SK-N-MC (cell line): ENCODE data around the gene FBLN1.
"Not testable (repeated sequence)": the region's sequence is repeated elsewhere in the genome, so short reads cannot be mapped to it uniquely, and the experiment has no call there.

Experiments used
- DNase-seq: peaks from one replicate; pipeline ENCODE4 v3.0.0-alpha.2; 2011; ENCODE audit warnings: low read depth, low spot score
- H3K27ac ChIP-seq: fragments of 200-600 bp; sonication (generic); 2 replicates; pipeline ENCODE4 v1.5.1; 2016; ENCODE audit warnings: mixed run types
- H3K36me3 ChIP-seq: fragments of 200-600 bp; sonication (generic); 2 replicates; pipeline ENCODE4 v1.6.1; 2017; ENCODE audit warnings: antibody characterized with exemption, low read length, mixed read lengths; ENCODE audit not compliant: insufficient read depth
- H3K4me3 ChIP-seq: fragments of 200-600 bp; sonication (generic); 2 replicates; pipeline ENCODE4 v1.5.1; 2016
- H3K9ac ChIP-seq: fragments of 200-600 bp; sonication (generic); 2 replicates; pipeline ENCODE4 v1.8.0; 2017; ENCODE audit warnings: mixed run types, mixed read lengths; ENCODE audit not compliant: insufficient read length
- H3K9me3 ChIP-seq: fragments of 200-600 bp; sonication (generic); 2 replicates; pipeline ENCODE4 v1.6.1; 2017; ENCODE audit warnings: low read depth, mild to moderate bottlenecking, antibody characterized with exemption, low read length, moderate library complexity, mixed read lengths
- EZH2 ChIP-seq: fragments of 200-600 bp; sonication (generic); IDR thresholded peaks from one replicate; pipeline ENCODE4 v1.6.1; 2017; ENCODE audit warnings: antibody characterized with exemption
- FOXP2 ChIP-seq: optimal IDR thresholded peaks from 2 replicates; pipeline ENCODE3; 2011; ENCODE audit warnings: mild to moderate bottlenecking, moderate library complexity; ENCODE audit not compliant: insufficient read depth; ENCODE audit errors: extremely low read length, control extremely low read depth
- POLR2AphosphoS5 ChIP-seq: IDR thresholded peaks from 2 replicates; pipeline ENCODE4 v1.6.1; 2012; ENCODE audit warnings: mild to moderate bottlenecking, low read depth, low read length, borderline replicate concordance

FBLN1 gene

GRCh38 chr22:45534339-45535192, 31.9 kb downstream of the FBLN1 start:
- H3K4me3 ChIP-seq, result no peak overlapping the region
- peak overlapping the region; percentile 39; the same call in 1 of the 2 replicates for H3K27ac ChIP-seq
- no peak overlapping the region for H3K9ac ChIP-seq
- no peak for DNase-seq
- no peak for TF ChIP-seq EZH2
- no peak for TF ChIP-seq FOXP2
- TF ChIP-seq POLR2AphosphoS5, result no peak
- no peaks in the 10 kb centered on the region for H3K9me3 ChIP-seq
- peaks cover 23% of the 10 kb centered on the region for H3K36me3 ChIP-seq

- no peak for DNase-seq
- Histone ChIP-seq H3K27ac (no peak overlapping the region), H3K36me3 (peaks cover 23% of the 10 kb centered on the region), H3K4me3 (no peak overlapping the region), H3K9me3 (no peaks in the 10 kb centered on the region), H3K9ac (no peak overlapping the region)
- TF ChIP-seq EZH2 (no peak), POLR2AphosphoS5 (no peak), FOXP2 (no peak)
These were observed 32.6 kb downstream of the FBLN1 start for GRCh38 chr22:45535290-45535689.

DNA sequence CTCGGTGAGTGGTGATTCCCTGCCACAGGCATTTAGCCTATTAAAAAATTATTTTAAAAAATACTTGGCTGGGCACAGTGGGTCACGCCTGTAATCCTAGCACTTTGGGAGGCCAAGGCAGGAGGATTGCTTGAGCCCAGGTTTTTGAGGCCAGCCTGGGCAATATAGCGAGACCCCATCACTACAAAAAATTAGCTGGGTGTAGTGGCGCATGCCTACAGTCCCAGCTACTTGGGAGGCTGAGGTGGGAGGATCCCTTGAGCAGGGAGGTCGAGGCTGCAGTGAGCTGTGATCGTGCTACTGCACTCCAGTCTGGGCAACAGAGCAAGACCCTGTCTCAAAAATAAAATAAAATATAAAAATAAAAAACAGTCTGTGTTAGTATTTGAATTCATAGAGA, 33.2 kb downstream of the FBLN1 start:
- not testable (repeated sequence) for DNase-seq, H3K27ac ChIP-seq, H3K9ac ChIP-seq, H3K9me3 ChIP-seq, H3K4me3 ChIP-seq
- H3K36me3 ChIP-seq, result peaks cover 23% of the 10 kb centered on the region

- no peaks in the 10 kb centered on the region for H3K9me3 ChIP-seq
- H3K4me3 ChIP-seq, result peak overlapping the region; percentile 8; the same call in 1 of the 2 replicates
- DNase-seq, result peak; percentile 26
- peaks cover 35% of the 10 kb centered on the region for H3K36me3 ChIP-seq
- H3K9ac ChIP-seq, result no peak overlapping the region
- peak overlapping the region; percentile 57; the same call in 1 of the 2 replicates for H3K27ac ChIP-seq
- TF ChIP-seq EZH2 (no peak), POLR2AphosphoS5 (no peak), FOXP2 (peak; percentile 93)
These were observed 35.1 kb downstream of the FBLN1 start for GRCh38 chr22:45537734-45538181.

DNA sequence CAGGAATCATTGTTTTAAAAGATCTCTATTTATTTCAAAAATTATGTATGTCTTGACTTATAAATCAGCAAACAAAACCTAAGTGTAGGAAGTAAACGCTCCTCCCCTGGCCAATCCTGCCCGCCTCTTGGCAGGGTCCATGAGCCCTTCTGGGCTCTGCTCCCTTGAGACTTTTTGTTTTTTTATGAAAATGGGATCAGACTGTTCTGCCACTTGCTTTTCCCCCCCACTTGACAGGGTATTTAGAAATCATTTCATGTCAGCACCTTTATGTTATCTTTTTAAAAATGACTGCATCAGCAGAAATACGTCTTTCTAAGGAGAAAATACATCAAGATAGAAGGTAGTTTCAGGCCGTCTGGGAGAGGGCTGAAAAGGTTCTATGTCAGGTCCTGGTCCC, 35.6 kb downstream of the FBLN1 start:
- Histone ChIP-seq H3K27ac (peak overlapping the region; percentile 57; the same call in 1 of the 2 replicates), H3K9ac (no peak overlapping the region), H3K4me3 (peak overlapping the region; percentile 8; the same call in 1 of the 2 replicates), H3K36me3 (peaks cover 30% of the 10 kb centered on the region), H3K9me3 (no peaks in the 10 kb centered on the region)
- no peak for DNase-seq
- TF ChIP-seq EZH2 (no peak), FOXP2 (no peak), POLR2AphosphoS5 (no peak)

- no peak overlapping the region for H3K4me3 ChIP-seq
- DNase-seq, result no peak
- H3K27ac ChIP-seq, result no peak overlapping the region
- H3K9ac ChIP-seq, result no peak overlapping the region
- no peaks in the 10 kb centered on the region for H3K9me3 ChIP-seq
- no peak for TF ChIP-seq EZH2
- no peak for TF ChIP-seq POLR2AphosphoS5
- no peak for TF ChIP-seq FOXP2
- H3K36me3 ChIP-seq, result peaks cover 23% of the 10 kb centered on the region
These were observed 37.4 kb downstream of the FBLN1 start for GRCh38 chr22:45540122-45540521.

- H3K9me3 ChIP-seq, result no peaks in the 10 kb centered on the region
- no peak overlapping the region for H3K4me3 ChIP-seq
- H3K36me3 ChIP-seq, result peaks cover 20% of the 10 kb centered on the region; the same call in 1 of the 2 replicates
- no peak for TF ChIP-seq EZH2
- TF ChIP-seq POLR2AphosphoS5, result no peak
- no peak for TF ChIP-seq FOXP2
- no peak overlapping the region for H3K27ac ChIP-seq
- no peak overlapping the region for H3K9ac ChIP-seq
- DNase-seq, result no peak
These were observed 38.8 kb downstream of the FBLN1 start for GRCh38 chr22:45541382-45541979.

DNA sequence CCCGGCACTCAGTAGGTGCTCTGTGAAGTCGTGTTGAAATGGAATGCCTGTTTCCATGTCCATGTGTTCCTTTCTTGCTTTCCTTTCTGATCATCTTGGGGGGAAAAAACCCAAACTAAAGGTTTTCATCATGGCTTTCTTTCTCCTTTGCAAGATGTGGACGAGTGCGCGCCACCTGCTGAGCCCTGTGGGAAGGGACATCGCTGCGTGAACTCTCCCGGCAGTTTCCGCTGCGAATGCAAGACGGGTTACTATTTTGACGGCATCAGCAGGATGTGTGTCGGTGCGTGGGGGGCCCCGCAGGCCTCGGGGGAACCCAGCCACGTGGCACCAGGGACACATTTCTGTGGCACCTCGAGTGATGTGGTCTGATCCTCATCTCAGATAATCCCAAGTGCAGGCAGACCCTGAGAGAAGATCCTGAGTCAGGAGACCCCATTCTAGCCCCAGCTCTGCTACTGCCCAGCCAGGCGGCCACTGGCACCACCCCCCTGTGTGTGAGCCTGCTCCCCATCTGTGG, 39.4 kb downstream of the FBLN1 start:
- Histone ChIP-seq H3K9me3 (no peaks in the 10 kb centered on the region), H3K36me3 (peaks cover 24% of the 10 kb centered on the region; the same call in 1 of the 2 replicates), H3K4me3 (no peak overlapping the region), H3K9ac (no peak overlapping the region), H3K27ac (no peak overlapping the region)
- no peak for DNase-seq
- no peak for TF ChIP-seq POLR2AphosphoS5
- no peak for TF ChIP-seq EZH2
- TF ChIP-seq FOXP2, result no peak

DNA sequence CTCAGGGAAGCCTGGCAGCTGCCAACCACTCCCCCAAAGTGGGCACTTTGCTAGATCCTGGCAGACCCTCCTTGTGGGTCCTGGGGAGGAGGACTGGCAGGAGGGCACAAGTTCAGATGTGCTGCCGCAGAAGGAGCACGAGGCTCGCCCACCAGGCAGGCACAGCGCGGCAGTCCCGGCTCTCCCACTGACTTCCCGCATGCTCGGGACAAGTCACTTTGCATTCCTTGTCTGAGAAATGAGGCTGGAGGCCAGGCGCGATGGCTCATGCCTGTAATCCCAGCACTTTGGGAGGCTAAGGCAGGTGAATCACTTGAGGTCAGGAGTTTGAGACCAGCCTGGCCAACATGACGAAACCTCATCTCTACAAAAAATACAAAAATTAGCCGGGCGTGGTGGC, 40.1 kb downstream of the FBLN1 start:
- not testable (repeated sequence) for H3K27ac ChIP-seq, H3K9me3 ChIP-seq, H3K4me3 ChIP-seq, H3K9ac ChIP-seq, DNase-seq
- peaks cover 28% of the 10 kb centered on the region; the same call in 1 of the 2 replicates for H3K36me3 ChIP-seq
